ENCODE data around the gene CGNL1.

Gene CGNL1

DNA sequence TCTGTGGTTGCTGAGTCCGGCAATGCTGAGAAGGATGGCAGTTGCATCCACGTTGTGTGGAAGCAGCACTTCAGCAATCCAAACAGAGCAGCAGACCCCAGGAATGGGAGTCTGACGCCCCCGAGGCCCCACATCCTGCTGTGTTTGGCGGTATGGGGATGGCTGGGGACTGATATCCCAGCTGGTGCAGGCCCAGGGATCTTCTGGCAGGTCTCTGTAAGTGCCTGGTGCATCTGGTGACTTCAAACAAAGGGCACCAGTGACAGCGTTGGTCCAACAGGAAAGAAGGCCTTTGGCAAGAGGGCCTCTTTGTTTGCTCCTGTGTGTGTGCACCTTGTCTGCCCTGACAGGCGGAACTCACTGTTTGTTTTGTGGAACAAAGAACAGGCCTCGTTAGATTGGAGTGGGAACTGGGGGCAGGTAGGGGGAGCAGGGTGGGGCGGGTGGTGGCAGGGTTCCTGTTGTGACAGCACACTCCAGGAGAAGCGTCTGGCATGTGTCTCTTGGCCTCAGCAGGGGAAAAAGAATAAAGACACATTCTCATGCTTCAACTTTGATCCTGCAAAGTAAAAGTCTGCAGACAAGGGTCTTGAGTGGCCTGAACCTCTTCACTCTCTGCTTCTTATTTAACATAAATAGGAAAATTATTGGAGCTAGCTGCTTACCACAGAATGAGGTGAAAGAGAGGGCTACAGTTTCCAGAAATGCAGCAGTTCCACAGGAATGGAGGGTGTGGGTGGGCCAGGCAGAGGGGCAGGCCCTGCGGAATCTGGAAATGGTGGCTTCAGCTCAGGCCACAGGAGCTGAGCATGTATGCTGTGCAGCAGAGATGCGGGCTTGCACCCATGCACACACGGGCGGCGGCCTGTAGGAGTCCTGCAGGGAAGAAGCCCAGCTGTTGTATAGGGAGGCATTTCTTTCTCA, 120.9 kb downstream of the CGNL1 start:
- H3K27me3 ChIP-seq (replicated peaks), result no peaks in the 10 kb centered on the region
- in situ Hi-C loops (cut with HindIII; ENCODE audit: low pct_ligation_motif_present, low sequenced_read_pairs), result loop anchor here (25.0 kb wide), 1 partner anchor 1010 kb away; no protein-coding TSS in a partner anchor
- no peak for DNase-seq
- H3K27ac ChIP-seq, result no peak overlapping the region
- H3K36me3 ChIP-seq (replicated peaks), result no peaks in the 10 kb centered on the region
- TF ChIP-seq CTCF (IDR thresholded peaks at IDR 0.05; ENCODE audit: low read depth, low read length, missing control alignments), result peak; percentile 7
- no peak overlapping the region for H3K4me3 ChIP-seq (ENCODE audit: low read depth, low read length)

GRCh38 chr15:57500256-57500655, 124.0 kb downstream of the CGNL1 start:
- in situ Hi-C loops (cut with HindIII; ENCODE audit: low pct_ligation_motif_present, low sequenced_read_pairs), result loop anchor here (25.0 kb wide), 1 partner anchor 163 kb away; no protein-coding TSS in a partner anchor
- no peak for DNase-seq
- H3K36me3 ChIP-seq (replicated peaks), result no peaks in the 10 kb centered on the region
- H3K27me3 ChIP-seq (replicated peaks), result no peaks in the 10 kb centered on the region
- no peak for TF ChIP-seq CTCF (IDR thresholded peaks at IDR 0.05; ENCODE audit: low read depth, low read length, missing control alignments)
- no peak overlapping the region for H3K4me3 ChIP-seq (ENCODE audit: low read depth, low read length)
- H3K27ac ChIP-seq, result no peak overlapping the region

- peak; percentile 62 for DNase-seq
- in situ Hi-C loops (cut with HindIII; ENCODE audit: low pct_ligation_motif_present, low sequenced_read_pairs), result loop anchor here (25.0 kb wide), 1 partner anchor 164 kb away; no protein-coding TSS in a partner anchor
- Histone ChIP-seq H3K36me3 (replicated peaks) (no peaks in the 10 kb centered on the region), H3K4me3 (ENCODE audit: low read depth, low read length) (no peak overlapping the region), H3K27ac (no peak overlapping the region), H3K27me3 (replicated peaks) (no peaks in the 10 kb centered on the region)
- no peak for TF ChIP-seq CTCF (IDR thresholded peaks at IDR 0.05; ENCODE audit: low read depth, low read length, missing control alignments)
Observed at GRCh38 chr15:57500979-57501576, 124.8 kb downstream of the CGNL1 start.

DNA sequence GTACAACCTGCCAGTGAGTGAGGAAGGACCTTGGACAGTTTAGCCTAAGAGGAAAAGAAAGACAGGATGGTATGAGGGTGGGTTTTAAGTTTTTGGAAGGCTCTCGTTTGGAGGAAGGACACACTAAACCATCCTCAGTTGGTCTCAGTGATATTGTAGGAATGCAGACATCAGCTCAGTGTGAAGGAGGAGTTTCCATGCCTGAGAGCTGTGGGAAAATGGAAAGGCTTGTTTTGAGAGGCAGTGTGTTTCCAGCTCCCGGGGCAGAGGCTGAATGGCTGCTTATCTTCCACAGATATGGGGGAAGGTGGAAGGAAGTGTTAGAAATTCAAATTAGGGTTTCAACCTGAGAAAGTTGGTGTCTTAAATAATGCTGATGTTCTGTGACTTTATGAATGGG, 125.8 kb downstream of the CGNL1 start:
- peak; percentile 43 for DNase-seq
- no peak for TF ChIP-seq CTCF (IDR thresholded peaks at IDR 0.05; ENCODE audit: low read depth, low read length, missing control alignments)
- no peak overlapping the region for H3K4me3 ChIP-seq (ENCODE audit: low read depth, low read length)
- no peaks in the 10 kb centered on the region for H3K36me3 ChIP-seq (replicated peaks)
- in situ Hi-C loops (cut with HindIII; ENCODE audit: low pct_ligation_motif_present, low sequenced_read_pairs), result loop anchor here (25.0 kb wide), 1 partner anchor 165 kb away; no protein-coding TSS in a partner anchor
- no peaks in the 10 kb centered on the region for H3K27me3 ChIP-seq (replicated peaks)
- no peak overlapping the region for H3K27ac ChIP-seq

- Histone ChIP-seq H3K4me3 (ENCODE audit: low read depth, low read length) (no peak overlapping the region), H3K27me3 (replicated peaks) (no peaks in the 10 kb centered on the region), H3K27ac (no peak overlapping the region), H3K36me3 (replicated peaks) (no peaks in the 10 kb centered on the region)
- in situ Hi-C loops (cut with HindIII; ENCODE audit: low pct_ligation_motif_present, low sequenced_read_pairs), result loop anchor here (25.0 kb wide), 1 partner anchor 166 kb away; no protein-coding TSS in a partner anchor
- TF ChIP-seq CTCF (IDR thresholded peaks at IDR 0.05; ENCODE audit: low read depth, low read length, missing control alignments), result peak; percentile 47
- no peak for DNase-seq
Observed at GRCh38 chr15:57503051-57503702, 126.9 kb downstream of the CGNL1 start.

Data from brain microvascular endothelial cell (primary cell).